ENCODE results near the gene MEG3.

The MEG3 gene

DNA sequence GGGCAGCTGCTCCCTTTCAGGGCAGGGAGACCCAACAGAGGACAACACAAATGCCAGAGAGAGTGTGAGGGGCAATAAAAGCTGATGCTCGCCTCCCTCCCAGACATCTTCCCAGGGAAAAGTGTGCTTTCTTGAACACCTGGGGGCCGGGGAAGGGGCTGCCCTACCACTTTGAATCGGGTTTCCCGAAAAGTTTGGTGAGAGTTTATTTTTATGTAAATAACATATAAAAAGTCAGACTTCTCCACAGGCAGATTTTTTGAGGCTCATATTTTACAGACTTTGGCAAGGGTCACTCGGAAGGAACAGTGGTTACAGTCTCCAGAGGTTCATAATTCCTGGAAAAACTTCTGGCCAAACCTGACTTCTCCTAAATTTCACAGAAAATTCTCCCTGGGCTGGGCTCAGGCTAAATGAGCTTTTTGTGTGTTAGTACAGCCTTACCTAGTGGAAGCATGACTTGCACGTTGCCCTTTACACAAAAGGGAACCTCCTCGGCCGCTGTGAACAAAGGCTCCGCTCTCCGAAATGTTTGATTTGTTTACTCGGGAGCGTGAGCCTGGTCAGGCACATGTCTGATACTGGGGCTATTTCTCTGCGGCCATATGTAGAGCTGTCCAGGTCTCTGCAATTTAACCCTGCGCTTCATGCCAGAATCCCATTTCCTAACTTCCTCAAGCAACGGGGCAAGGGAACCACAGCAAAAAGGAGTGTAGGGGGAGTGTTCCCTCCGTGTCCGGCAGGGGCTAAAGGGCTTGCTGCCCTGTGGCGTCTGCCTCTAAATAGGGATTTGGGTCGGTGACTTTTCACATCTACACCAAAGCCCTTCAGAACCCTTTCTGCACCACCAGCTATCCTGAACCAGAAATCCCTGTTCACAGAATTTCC, 74.2 kb downstream of the MEG3 start:
- no peak for DNase-seq

DNA sequence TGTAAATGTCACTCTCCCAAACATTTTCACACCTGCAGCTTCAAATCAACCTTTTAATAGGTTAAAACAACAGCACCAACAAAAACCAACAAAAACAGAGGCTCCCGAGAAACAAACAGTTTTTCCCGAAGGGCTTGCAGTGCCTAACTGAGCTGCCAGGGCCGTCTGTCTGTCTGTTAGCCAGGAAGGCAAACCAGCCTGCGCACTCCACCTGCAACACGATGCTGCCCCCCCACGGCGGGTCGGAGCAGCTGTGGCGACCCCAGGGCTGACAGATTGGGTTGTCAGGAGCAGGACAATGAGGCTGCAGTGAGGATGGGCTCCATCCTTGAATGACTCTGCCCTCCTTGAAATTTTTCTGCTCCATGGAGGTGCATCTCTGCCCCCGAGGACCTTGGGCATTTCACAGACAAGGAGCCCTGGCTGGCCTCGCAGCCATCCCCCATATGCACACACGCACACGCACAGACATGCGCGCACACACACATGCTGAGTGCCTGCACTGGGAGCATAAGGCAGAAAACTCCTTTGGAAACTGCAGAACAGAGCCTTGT, 75.0 kb downstream of the MEG3 start:
- DNase-seq = no peak

DNA sequence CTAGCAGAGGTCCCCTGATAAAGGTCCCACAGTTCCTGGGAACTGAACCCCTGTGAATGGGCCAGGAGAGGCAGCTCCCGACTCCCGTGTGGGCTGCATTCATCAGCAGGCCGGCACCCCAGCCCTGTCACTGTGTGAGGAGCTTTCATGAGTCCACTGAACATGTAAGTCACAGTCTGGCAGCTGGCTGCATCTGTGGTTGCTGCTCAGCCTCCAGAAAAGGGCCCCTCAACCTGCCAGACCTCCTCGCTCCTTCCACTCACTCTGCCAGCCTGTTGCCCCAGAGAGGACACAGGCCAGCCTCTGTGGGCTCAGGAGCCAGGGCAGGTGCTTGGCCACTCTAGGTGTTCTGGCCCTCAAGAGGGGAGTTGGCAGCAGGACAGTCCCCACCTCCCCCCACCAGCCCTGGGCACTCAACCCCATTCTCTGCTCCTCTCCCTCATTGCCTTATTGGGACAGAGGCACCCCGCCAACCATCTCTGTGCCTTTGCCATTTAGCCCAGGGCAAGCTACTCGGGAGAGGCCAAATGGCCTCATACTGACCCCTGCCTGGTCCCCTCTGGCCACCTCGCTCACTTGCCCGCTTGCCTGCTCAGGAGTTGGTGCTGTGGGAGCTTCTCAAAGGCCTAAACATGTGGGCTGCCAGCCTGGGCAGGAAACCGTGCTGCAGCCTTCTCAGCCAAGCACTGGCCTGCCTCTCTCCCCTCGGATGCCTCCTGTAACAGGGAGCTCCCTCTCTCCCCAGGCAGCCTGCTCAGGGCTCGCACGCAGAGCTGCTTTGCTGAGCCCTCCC, 75.7 kb downstream of the MEG3 start:
- no peak for DNase-seq

- DNase-seq = no peak
These were observed 76.6 kb downstream of the MEG3 start for GRCh38 chr14:100902295-100903133.

DNA sequence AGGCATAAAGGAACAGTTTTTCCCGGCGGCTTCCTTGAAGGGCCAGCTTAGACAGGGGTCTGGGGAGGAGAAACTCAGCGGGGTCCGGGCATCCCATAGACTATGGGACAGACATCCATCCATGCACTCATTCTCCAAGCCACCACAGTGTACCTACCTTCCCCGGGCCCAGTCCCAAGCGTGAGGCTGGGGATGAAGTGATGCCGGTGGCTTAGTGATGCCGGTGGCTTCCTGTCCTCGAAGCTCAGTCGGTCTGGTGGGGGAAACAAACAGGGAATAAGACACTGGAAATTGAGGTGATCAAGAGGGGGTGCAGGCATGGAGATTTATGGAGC, 77.2 kb downstream of the MEG3 start:
- no peak for DNase-seq

DNA sequence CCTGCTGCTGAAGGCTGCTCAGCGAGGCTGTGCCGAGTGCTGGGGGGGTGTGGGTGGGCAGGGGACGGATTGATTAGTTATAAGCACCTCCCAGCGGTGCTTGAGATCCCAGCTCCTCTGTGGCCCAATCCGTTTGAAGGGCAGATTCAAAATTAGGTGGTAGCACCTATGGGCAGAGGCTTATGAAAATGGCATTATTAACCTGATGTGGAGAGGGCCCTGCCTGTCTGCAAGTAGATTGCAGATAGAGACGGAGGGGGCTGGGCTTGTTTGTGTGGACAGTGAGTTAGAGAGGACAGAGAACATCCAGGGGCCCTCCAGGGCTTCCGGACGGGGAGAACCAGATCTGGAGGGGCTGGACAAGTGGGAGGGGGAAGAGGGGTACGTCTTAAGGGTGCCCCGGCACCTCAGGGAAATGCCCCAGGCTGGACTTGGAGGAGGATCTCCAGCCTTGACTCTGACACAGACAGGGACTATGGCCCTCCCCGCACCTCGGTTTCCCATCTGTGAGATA, 77.8 kb downstream of the MEG3 start, which contains the start of gene RTL1:
RTL1 (minus strand) TSS at position 51 of the 514 bp plus-strand sequence. CDS start 18,934 bp downstream, outside the sequence.
- DNase-seq = no peak

GRCh38 chr14:100904307-100905087, 78.6 kb downstream of the MEG3 start:
- DNase-seq = no peak

DNA sequence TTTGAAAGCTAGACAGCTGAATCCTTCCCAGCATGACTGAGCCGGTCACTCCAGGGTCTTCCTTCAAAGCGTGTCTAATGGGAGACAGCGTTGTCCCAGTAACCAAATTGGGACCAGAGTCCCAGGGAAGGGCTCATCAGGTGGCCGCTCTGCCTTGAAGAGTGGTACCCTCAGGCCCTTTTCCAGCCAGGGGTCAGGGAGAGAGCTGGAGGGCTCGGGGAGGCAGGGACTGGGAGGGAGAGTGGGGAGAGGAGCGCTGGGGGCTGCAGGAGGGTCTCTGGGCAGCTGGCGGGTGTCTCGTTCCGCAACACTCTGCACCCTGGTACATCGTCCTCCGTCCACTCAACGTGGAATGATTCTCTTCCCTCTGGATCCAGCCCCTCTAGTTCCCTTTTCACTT, 79.2 kb downstream of the MEG3 start:
- no peak for DNase-seq

GRCh38 chr14:100906420-100906819, 80.5 kb downstream of the MEG3 start:
- no peak for DNase-seq

GRCh38 chr14:100907240-100907639, 81.3 kb downstream of the MEG3 start:
- no peak for DNase-seq

DNA sequence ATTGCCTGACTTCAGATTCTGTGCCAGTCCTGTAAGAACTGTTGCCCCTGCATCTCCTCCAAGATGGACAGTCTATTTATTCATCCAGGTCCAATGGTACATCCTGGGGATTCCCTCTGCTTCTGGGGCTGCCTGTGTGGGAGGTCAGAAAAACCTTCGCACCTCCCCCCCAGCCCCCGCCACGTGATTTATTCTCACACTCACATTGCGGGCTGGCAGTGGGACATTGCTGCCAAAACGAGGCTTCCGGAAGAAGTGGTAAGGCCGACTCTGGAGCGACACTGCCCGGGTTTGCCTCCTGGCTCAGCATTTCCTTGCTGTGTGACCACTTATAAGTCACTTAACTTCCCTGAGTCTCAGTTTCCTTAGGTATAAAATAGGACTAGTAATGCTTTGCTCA, 83.5 kb downstream of the MEG3 start:
- no peak for DNase-seq
